ENCODE results near the gene GMPR.
"Not testable (repeated sequence)": the region's sequence is repeated elsewhere in the genome, so short reads cannot be mapped to it uniquely, and the experiment has no call there.

Gene GMPR

DNA sequence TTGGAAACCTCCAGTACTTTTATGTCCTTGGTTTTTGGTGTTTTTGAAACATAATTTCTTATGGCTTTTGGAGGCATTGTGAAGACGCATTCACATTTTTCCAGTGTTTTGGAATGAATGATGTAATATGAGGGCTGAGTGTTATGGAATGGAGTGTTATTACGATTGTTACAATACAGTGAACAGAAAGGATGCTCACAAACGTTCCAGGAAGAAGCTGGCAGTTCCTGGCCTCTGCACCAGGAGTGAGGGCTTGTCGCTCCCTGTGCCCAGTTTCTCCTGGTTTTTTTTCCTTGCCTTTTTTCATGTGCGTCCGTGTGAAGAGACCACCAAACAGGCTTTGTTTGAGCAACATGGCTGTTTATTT, 20.3 kb downstream of the GMPR start:
- Histone ChIP-seq H3K4me3 (no peak overlapping the region), H3K27ac (peak overlapping the region in 1 of 2 donors; percentile 34)
- no peak for DNase-seq (ENCODE audit: low spot score)
- TF ChIP-seq CTCF (IDR thresholded peaks at IDR 0.05), result no peak

GRCh38 chr6:16259604-16260003, 21.2 kb downstream of the GMPR start:
- H3K27ac ChIP-seq; DNase-seq (ENCODE audit: low spot score): not testable (repeated sequence)

DNA sequence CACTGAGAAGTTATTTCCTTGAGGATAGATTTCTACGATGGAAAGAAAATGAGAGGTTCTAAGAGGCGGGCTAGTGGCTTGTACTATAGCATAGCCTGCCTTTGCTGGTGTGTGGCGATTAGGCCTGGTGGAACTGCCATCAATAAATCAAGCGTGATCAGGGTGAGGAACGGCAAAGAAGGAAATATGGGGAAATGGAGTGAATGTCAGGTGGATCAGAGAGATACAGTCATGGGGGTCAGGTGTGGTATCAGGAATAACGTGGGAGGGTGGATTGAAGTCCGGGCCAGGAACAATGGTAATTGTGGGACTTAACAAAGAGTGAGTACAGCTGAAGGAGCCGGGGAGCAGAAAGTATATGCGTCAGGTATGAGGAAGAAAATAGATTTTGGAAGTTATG, 22.2 kb downstream of the GMPR start:
- not testable (repeated sequence) for H3K27ac ChIP-seq; DNase-seq (ENCODE audit: low spot score); H3K4me3 ChIP-seq

More at GRCh38 chr6:16259604-16260003, 21.2 kb downstream of the GMPR start:
- not testable (repeated sequence) for H3K4me3 ChIP-seq

GRCh38 chr6:16262773-16263172, 24.4 kb downstream of the GMPR start:
- not testable (repeated sequence) for H3K27ac ChIP-seq; DNase-seq (ENCODE audit: low spot score); H3K4me3 ChIP-seq

DNA sequence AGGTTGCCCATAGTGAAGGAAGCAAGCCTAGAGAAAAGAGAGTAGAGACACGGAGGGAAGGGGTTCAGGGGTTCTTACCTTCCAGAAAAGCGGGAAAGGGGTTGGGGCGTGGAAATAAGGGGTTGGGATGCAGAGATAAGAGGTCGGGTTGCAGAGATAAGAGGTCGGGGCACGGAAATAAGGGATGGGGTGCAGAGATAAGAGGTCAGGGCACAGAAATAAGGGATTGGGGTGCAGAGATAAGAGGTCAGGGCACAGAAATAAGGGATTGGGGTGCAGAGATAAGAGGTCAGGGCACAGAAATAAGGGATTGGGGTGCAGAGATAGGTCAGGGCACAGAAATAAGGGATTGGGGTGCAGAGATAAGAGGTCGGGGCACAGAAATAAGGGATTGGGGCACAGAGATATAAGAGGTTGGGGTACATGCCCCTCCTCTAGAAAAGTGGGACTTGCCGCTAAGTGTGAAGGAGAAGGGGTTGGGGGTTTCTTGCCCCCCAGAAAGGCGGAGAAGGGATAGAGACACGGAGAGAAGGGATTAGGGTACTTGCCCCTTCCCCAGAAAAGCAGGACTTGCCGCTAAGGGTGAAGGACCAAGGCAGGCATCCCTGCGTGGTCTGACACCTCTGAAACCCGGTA, 25.2 kb downstream of the GMPR start:
- DNase-seq (ENCODE audit: low spot score); H3K4me3 ChIP-seq; H3K27ac ChIP-seq: not testable (repeated sequence)

DNA sequence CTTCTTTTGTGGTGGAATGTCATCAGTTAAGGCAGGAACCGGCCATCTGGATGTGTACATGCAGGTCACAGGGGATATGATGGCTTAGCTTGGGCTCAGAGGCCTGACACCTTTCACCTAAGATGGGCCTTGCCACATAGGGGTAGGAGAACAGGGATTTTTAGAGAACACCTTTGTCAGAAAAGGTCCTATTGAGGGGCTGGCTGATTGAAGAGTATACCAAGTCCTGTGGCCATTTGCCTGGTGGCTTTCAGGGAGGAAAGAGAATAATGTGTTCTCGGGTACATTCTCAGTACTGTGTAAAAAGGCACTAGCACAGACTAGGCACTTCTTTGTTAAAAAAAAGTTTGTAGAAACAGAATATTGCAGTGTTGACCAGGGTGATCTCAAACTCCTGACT, 26.4 kb downstream of the GMPR start:
- Histone ChIP-seq H3K4me3 (no peak overlapping the region), H3K27ac (no peak overlapping the region)
- TF ChIP-seq CTCF (IDR thresholded peaks at IDR 0.05), result no peak
- DNase-seq (ENCODE audit: low spot score), result no peak

- Histone ChIP-seq H3K4me3 (no peak overlapping the region), H3K27ac (no peak overlapping the region)
- no peak for TF ChIP-seq CTCF (IDR thresholded peaks at IDR 0.05)
- no peak for DNase-seq (ENCODE audit: low spot score)
These were observed 27.3 kb downstream of the GMPR start for GRCh38 chr6:16265351-16266341.

- TF ChIP-seq CTCF (IDR thresholded peaks at IDR 0.05), result no peak
- no peak for DNase-seq (ENCODE audit: low spot score)
- Histone ChIP-seq H3K4me3 (no peak overlapping the region), H3K27ac (no peak overlapping the region)
These were observed 29.3 kb downstream of the GMPR start for GRCh38 chr6:16267428-16268263.

GRCh38 chr6:16269442-16270070, 31.2 kb downstream of the GMPR start:
- not testable (repeated sequence) for H3K27ac ChIP-seq; H3K4me3 ChIP-seq; DNase-seq (ENCODE audit: low spot score)
